ENCODE measurements around the gene SERINC5.
"Not testable (repeated sequence)": the region's sequence is repeated elsewhere in the genome, so short reads cannot be mapped to it uniquely, and the experiment has no call there.

- not testable (repeated sequence) for TF ChIP-seq POLR2A, CTCF (IDR thresholded peaks at IDR 0.05)
These were observed 144.4 kb downstream of the SERINC5 start for GRCh38 chr5:80111376-80111990.
